Activated CD4-positive, CD25-positive, alpha-beta regulatory T cell treated with anti-CD3 and anti-CD28 coated beads, Interleukin-2, amount 50 U/mL, for 16 hours (primary cell): Measurements from ENCODE around the gene CPNE4.

Source experiments
- DNase-seq: peaks from one replicate; pipeline ENCODE4 v3.0.0-alpha.2; 2020; ENCODE audit warnings: low read depth, low spot score

CPNE4 gene

DNA sequence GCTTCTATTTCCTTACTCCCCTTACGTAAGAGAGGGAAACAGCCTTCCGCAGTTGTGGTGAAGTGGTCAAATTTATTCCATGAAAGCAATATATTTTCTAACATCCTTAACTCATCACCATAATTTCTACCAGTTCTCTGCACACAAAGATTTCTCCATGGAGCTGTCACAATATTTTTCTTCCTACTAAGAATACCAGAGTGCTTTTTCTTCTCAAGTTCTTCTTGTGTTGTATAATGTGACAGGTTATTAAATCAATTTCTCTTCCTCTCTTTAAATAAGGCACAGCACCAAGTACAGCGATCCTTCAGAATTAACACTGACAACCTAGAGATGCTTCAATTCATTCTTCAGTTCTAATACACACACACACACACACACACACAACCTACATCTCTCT is 153.0 kb downstream of the CPNE4 start:
- DNase-seq, result no peak

DNA sequence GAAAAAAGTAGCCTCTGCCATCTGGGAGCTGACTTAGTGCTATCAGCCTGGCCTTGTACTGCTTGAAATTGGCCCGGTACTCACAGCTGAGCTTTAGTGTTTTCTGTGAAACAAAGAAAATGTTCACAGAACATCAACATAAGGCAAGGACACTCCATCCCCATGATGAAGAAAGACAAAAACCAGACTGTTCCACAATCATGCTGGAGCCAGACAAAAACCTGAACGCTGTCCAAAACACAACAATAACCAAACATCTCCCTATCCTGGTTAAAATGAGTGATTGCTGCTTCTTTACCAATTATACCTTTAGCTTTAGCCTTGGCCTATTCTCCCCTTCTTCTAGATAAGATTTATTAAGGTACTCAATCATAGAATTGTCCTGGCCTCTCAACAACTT is 153.9 kb downstream of the CPNE4 start:
- DNase-seq, result no peak

DNA sequence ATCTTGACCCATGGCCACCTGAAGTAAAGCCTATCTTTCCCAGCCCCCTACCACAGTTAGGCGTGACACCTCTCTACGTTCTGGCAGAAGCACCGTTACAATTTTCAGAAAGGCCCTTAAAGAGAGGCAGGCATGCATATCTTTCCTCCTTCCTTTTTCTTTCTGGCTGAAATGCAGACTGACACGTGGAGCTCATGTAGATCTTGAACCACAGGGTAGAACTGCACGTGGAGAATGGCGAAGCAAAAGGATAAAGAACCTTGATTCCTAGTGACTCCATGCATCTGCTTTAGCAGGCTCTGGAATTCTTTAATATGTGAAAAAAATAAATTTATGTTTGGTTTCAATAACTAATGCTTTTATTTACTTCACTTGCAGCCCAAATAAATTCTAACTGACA is 166.6 kb downstream of the CPNE4 start:
- no peak for DNase-seq

DNA sequence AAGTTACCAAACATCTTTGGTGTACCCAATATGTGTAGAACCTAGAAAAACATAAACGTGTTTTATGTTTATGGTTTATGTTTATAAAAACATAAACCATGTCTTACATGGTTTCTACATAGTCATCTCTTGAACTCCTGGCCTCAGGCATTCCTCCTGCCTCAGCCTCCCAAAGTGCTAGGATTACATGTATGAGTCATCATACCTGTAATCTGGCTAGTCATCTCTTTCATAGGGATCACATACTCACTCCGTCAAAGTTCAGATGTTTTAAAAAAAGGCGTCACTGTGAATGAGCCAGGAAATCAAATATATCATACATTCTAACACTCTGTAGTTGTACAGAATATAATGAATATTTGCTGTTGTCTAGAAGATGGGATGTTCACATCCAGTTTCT is 178.6 kb downstream of the CPNE4 start:
- DNase-seq, result no peak

DNA sequence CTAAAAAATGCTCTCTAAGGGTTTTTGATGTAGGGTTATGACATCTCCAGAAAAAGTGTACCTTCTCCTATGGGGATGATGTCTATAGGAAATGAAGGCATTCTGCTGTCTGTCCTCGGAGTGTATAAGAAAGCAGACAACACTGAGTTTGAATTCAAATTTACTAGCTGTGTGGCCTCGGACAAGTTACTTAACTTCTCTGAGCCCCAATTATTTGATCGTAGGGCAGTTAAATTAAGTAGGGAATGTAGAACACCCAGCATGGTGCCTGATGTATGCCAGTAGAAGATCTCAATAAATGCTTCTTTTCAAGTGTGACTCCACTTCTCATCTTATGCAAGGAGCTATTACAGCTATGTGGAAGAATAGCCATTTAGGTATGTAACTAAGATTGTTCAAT is 184.6 kb downstream of the CPNE4 start:
- no peak for DNase-seq

DNA sequence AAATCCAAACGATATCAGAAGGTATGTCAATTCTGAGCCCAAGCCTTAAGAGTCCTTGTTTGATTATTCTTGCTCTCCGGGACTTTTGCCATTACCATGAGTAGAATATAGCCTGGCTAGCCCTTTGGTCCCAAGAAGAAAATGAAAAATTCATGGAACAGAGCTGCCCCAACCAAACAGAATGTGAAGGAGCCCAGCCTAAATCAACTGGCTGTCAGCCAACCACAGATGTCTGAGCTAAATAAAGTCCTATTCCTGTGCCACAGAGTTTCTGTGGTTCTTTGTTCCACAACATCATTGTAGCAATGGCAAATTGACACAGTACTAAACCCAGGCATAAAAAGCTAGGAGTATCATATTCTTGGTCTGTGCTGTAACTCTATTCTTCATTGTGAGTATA is 185.2 kb downstream of the CPNE4 start:
- no peak for DNase-seq

DNA sequence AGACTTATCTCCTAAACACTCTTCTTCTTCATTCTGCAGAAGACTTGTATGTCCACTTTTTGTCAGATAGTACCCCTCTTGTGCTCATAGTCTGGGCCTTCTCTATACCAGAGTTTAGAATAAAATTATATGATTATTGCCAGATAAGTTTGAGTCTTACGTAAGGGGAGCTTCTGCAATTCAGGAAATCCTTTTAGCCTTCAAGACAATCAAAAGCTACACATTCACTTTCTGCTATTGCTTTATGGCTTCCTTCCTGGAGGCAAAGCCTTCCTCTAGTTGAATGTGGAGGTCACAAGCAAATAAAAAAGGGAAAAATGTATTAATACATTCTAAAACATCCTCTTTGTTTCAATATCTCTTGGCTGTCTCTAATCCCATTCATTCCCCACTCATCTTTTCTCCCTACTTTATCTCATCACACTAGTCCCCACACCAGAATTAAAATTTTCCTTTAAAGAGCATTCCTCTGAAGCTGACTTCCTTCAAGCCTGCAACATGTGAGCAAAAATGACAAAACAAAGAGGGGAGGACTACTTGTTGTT is 186.8 kb downstream of the CPNE4 start:
- no peak for DNase-seq

DNA sequence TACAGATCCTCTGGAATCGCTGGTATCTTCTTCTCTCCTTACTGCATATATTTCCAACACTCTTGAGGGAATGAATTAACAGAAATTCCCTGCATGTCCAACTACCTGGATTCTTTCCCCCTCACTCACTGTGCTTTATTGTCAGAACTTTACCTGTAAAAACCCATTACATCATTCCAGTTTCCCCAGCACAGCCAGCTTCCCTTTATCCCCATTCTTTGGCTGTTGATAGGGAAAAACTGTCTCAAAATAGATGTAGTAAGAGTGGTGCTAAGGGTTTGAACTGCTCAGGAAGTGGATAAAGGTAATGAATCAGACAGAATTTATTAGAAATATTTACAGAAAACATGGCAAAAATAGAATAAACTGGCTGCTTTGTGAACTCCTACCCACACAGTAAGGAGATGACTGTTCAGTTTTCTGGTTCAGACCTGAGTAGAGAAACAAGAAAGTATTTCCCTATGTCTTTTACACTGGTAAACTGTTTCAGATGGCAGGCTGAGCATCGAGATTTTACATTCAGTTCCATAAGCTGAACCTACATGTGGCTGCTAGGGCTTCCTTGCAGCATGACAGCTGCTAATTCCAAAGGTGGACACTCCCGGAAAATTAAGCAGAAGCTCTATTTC is 188.4 kb downstream of the CPNE4 start:
- no peak for DNase-seq

DNA sequence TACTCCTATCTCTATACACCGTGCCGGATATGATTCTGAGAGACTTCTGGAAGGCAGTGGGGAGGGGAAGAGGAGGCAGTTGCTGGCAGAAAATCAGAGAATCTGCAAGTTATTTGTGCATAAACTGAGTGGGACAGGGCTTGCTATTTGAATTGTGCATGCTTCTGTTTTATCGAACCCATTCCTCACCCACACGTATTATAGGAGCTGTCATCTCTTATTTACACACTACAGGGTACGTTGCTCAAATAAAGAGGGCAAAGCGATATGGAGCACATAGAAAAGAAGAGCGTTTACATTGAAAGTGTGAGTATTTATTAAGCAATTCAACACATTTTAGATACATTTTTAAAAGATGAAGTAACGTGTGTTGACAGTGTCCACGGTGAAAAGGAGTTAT is 191.6 kb downstream of the CPNE4 start:
- no peak for DNase-seq

DNA sequence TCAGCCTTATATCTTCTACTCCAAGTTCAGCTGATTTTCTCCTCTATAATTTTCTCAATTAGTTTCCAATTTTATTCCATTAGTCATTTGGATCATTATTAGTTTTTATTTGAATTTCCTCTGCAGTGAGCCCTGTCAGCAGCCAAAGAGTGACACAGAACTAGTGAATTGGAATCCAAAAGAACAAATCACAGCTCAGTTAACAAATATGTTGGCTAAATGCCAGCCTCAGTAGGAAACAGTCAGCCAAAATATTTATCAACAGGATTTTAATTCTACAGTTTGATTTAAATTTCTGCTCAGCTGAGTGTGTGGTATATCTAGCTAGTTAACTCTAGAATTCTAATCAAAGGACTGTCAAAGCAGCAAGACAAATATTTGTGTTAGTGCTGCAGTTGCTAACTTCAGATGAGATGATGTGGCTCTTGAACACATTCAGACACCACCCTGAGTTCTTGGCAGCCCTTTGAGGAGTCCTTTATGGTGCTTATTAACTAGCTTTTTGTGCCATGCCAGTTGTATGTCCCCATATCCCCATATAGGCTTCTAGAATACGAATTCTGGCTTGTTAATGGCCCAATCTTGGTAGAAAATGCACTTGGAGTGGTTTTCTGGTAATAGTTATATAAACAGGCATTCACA is 194.5 kb downstream of the CPNE4 start:
- no peak for DNase-seq

DNA sequence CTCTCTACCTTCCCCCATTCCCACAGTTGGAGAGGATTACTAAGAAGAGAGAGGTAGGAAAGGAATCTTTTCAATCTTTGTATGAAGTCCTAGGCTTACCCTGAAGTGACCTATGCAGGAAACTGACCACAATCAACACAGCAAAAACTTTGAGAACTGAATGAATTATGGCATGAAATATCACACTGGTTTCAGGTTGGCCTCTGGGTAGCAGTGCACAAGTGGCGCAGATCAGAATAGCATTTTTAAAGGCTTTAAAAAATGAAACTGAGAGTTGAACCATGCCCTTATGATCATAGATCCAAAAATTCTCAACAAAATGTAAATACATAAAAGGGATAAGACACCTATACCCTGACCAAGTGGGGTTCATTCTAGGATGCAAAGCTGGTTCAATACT is 198.9 kb downstream of the CPNE4 start:
- DNase-seq, result no peak

DNA sequence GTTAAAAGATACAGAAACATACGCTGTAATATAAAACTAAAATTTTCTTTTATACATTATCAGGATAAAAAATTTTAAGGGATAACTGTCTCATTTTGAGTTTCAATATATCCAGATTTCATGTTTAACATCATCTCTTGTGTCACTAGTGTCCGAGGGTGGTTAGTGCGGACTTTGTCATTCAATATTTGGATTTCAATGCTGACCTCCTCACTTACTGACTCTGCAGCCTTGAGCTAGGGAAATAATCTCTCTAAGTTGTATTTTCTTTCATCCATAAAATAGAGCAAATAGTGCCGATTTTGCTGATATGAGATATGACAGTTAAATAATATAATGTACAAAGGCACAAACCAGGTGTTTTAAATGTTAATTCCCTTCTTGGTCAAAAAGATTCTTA is 203.2 kb downstream of the CPNE4 start:
- DNase-seq, result no peak

DNA sequence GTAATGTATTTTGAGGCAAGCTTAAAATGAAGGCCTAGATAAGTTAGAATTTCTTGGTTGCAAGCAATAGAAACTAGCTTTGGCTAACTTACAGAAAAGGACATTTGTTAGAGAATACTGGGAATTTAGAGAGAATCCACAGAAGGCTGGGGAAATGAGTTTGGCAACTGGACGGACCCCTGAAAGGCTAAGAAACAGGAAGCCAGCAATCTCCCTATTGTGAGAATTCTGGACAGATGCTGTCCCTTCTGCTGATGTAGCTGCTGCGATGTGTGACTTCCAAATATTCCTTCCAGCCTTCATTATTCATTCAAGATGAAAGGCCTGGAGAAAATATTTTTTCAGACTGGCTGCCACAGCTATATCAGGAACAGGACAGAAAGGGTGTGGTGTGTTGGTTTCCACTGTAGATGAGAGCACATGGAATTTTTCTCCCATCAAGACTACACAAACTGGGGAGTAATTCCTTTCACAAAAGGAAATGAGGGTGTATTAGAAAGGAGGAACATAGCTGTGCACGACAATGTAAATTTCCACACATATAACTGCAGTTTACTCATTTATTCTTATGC is 213.5 kb downstream of the CPNE4 start:
- DNase-seq, result no peak

DNA sequence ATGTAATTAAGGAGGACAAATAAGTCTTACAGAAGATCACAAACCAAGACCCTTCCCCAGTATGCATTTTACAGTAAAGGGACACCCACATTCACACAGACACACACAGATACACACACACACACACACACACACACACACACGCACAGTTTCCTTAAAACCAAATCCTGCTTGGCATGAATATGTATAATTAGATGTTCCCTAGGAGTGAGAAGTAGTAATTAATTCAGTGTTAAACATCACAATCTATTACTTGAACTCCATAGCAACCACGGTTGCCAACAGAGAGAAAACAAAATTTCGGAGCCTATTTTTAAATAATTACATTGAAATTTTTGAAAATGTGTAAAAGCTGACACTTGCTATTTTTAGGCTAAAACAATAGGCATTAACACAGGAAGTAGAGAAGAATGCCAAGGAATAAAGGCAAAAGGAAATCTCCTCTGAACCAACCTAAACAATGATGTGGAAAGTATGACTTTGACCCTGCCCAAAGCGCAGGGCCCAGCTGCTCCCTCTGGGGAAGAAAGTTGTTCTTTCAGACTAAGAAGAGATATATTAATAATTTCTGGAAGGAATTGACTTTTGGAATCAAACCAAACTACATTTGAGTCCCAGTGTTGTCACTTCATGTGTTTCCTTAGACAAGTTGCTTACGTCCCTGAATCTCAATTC is 215.3 kb downstream of the CPNE4 start:
- no peak for DNase-seq

DNA sequence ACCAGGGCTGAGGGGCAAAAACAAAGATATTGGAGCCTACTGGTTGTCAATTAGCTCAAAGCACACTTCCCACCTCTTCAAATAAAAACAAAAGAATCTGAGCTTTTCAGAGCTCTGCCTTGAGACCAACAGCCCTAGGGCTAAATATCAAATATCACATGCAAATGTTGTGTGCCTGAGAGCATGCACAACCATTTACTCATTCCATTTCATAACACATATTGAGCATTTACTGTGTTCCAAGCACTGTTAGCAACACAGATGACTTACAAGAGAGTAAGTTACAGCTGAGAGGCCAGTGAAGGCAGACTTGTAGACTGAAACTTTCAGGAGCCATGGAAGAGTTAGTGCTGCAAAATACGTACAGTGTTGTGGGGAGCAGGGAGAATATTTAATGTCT is 222.4 kb downstream of the CPNE4 start:
- DNase-seq, result no peak

DNA sequence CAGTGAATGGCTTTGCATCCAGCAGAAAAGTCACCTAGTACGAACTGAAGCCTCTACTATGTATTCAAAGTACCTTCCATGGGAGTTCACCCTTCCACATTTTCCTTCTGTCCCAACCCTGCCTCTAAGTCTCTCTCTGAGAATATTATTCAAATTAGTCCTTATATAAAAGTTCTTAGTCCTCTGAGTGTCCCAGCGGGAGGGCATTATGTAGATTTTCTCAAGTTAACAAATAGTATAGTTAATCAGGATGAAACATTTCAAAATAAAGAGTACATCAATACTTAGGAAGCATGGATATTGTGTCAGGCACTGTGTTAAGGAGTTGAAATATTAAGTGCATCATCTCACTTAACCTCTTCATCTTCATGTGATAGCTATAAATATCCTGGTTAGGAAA is 223.3 kb downstream of the CPNE4 start:
- no peak for DNase-seq

DNA sequence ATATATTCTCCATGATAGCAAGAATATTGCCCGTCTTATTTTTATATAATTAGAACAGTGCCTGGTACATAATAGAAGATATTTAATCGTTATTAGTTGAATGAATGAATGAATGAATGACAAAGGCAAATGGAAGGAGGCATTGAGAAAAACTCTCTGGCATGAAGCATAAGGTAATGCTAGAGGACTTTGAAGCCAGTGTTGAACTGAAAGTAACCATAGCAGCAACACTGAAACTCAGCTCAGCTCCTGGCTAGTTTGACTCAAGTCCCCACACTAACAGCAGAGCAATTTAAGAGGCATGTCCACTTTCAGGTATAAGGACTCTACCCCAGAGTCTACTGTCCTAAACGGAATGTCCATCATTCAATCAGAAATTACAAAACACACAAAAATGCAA is 227.0 kb downstream of the CPNE4 start:
- DNase-seq, result no peak

DNA sequence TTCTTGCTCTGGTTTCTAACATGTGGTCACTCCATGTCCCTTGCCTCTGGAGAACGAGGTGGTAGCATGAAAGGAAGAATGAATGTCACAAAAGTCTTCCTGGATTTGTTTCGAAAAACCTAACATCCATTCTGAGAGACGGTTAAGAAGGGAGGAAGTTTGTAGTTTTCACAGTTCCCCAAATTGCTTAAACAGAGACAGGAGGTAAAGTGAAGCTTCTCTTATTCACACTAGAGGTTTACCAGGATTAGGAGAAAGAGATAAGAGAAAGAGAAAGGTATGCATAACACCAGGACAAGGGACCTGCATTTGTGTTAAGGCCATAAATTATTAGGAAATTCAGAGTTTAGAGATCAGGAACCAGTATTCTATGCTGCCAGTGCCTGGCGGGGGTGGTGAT is 228.1 kb downstream of the CPNE4 start:
- DNase-seq, result no peak

DNA sequence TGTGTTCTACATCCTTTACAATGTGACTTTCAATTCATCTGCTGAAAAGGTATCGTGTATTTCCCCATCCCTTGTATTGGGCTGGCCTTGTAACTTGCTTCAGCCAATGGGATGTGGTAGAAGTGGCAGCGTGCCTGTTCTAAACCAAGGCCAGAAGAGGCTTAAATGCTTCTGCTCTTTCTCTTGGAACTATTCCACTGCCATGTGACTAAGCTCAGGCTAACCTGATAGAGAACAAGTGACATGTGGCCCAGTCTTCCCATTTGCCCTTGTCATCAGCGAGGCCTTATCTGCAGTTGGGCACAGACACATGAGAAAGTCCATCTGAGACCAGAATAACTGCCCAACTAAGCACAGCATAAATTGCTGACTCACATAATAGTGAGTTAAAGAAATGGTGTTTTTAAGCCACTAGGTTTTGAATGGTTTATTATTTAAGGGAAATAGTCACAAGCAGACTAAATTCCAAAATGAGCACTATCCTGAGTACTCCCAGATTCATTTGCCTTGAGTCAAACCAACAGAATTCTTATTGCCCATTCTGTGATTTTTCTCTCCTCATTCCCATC is 230.2 kb downstream of the CPNE4 start:
- DNase-seq, result no peak

DNA sequence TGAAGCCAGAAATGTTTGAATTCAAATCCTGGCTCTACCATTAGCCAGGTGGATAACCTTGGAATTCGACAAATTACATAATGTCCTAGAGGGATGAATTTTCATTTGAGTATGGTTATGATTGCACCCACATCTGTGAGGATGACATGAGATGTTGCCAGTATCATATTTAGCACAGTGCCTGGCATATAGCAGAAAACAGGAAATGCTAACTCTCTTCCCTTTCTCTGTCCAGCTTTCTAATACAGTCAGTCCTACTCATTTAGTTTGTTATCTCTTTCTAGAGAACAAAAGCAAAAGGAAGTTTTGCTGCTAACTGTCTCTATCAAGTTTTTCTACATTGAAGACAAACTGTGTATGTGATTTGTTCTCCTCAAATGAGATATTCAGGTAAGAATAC is 231.7 kb downstream of the CPNE4 start:
- no peak for DNase-seq

DNA sequence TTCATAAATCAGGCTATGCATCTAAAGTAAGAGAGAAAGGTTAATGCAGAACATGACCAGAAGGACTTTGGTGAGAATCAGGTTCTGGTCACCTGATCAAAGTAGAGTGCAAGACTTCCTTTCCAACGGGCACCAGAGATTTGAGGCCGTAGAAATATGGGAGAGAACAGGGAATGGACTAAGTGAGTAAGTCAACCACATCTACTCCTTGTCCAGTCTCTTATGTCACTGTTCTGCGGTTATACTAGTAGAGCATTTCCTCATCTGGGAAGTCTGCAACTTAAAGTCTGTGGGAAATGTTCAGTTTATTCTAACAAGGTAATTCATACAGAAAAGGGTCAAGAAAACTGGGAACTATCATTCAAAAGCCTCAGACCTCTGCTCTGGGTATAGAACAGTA is 232.8 kb downstream of the CPNE4 start:
- DNase-seq, result no peak

DNA sequence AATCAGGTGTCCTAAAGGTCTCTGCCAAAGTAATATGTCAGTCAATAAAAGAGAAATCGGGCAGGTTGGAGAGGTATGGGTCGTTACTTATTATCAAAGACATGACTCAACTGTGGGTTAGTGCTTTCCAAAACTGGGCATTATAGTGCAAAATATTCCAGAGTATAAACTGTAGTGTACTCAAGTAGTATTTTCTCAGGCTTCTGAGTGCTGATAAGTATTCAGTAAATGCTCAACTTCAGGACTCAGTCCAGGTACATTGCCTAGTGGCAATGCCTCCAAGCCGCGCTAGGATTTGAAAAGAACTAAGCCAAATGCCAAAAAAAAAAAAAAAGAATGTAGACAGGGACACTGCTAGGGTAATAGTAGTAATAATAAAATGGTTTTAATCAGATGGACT is 233.2 kb downstream of the CPNE4 start:
- DNase-seq, result no peak
